Choroid plexus epithelial cell (primary cell): ENCODE measurements around the gene ST8SIA3.
"Not testable (repeated sequence)": the region's sequence is repeated elsewhere in the genome, so short reads cannot be mapped to it uniquely, and the experiment has no call there.

Experiments used
- DNase-seq: peaks from one replicate; pipeline ENCODE4 v3.0.0-alpha.2; 2010; ENCODE audit warnings: low read depth
- H3K4me3 ChIP-seq: 2 replicates; pipeline ENCODE4 v1.5.1; 2011; ENCODE audit warnings: low read depth, mild to moderate bottlenecking, control low read depth, low read length, moderate library complexity
- CTCF ChIP-seq: conservative IDR thresholded peaks from 2 replicates; pipeline ENCODE4 v1.5.1; 2011; ENCODE audit warnings: low read depth, mild to moderate bottlenecking, control low read depth, inconsistent platforms, low read length, moderate library complexity

Gene ST8SIA3

GRCh38 chr18:57390044-57390443, 37.7 kb downstream of the ST8SIA3 start:
- no peak for TF ChIP-seq CTCF
- no peak overlapping the region for H3K4me3 ChIP-seq
- DNase-seq = no peak

GRCh38 chr18:57394749-57395148, 42.4 kb downstream of the ST8SIA3 start:
- H3K4me3 ChIP-seq, DNase-seq: not testable (repeated sequence)

GRCh38 chr18:57396831-57397230, 44.5 kb downstream of the ST8SIA3 start:
- DNase-seq, H3K4me3 ChIP-seq: not testable (repeated sequence)

- peak; percentile 1 for DNase-seq
- no peak overlapping the region for H3K4me3 ChIP-seq
- no peak for TF ChIP-seq CTCF
Measured at GRCh38 chr18:57397440-57398132, 45.2 kb downstream of the ST8SIA3 start.

GRCh38 chr18:57404345-57404744, 52.0 kb downstream of the ST8SIA3 start:
- no peak for DNase-seq
- H3K4me3 ChIP-seq = no peak overlapping the region
- TF ChIP-seq CTCF = no peak

- no peak overlapping the region for H3K4me3 ChIP-seq
- DNase-seq = no peak
- TF ChIP-seq CTCF = no peak
Measured at GRCh38 chr18:57409650-57410049, 57.3 kb downstream of the ST8SIA3 start.

GRCh38 chr18:57410749-57411148, 58.4 kb downstream of the ST8SIA3 start:
- TF ChIP-seq CTCF = no peak
- DNase-seq = no peak
- H3K4me3 ChIP-seq = no peak overlapping the region

GRCh38 chr18:57416542-57416941, 64.2 kb downstream of the ST8SIA3 start:
- no peak for DNase-seq
- no peak for TF ChIP-seq CTCF
- H3K4me3 ChIP-seq = no peak overlapping the region
